Ramos (cell line): ENCODE measurements around the gene FAM8A1.

Source experiments
- in situ Hi-C: fragments of 300-500 bp; cut with MboI; formaldehyde crosslinking; loops from one replicate; pipeline ENCODE4 v1.14.3; 2022; ENCODE audit warnings: low sequenced_read_pairs; ENCODE audit not compliant: unreplicated experiment

FAM8A1 gene

GRCh38 chr6:17650656-17651309, 50.7 kb downstream of the FAM8A1 start:
- in situ Hi-C loops = no loop called here

- in situ Hi-C loops = no loop called here
Observed at GRCh38 chr6:17653198-17653882, 53.2 kb downstream of the FAM8A1 start.

DNA sequence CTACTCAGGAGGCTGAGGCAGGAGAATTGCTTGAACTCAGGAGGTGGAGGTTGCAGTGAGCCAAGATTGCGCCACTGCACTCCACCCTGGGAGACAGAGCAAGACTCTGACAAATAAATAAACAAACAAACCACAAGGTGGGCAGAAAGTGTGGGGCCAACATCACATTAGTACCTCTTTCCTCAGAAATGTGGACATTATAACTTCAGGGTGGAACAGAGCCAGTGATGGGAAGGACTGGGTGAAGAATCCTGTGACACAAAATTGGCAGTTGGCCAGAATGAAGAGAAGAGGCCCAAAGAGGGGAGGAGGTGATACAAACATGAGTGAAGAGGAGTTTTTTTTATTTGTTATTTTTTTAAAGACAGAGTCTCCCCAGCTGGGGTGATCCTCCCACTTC, 56.0 kb downstream of the FAM8A1 start:
- in situ Hi-C loops = no loop called here

GRCh38 chr6:17656644-17657043, 56.5 kb downstream of the FAM8A1 start:
- in situ Hi-C loops = no loop called here
